IMR-90 (cell line): Measurements from ENCODE around the gene SPESP1. TPM values are rescaled to one million over a fixed set of nuclear protein-coding genes. Genes with fewer than 3 reads are reported as not detected.
"Not testable (repeated sequence)": the region's sequence is repeated elsewhere in the genome, so short reads cannot be mapped to it uniquely, and the experiment has no call there.

Source experiments
- ATAC-seq: fragments of 200-7000 bp; cut with Tn5 transposase; 2 replicates; pipeline ENCODE4 v1.9.1; 2020; ENCODE audit warnings: low read depth, mild to moderate bottlenecking, moderate library complexity
- BruUV-seq: library from RNA; stranded (reverse); fragments of 400-500 nt; replicated peaks from 2 replicates; lab custom pipeline; 2021; lab: Mats Ljungman, UMichigan
- CTCF ChIA-PET: fragments of 300-600 bp; formaldehyde crosslinking; extraction: SDS; loops from one replicate; lab custom pipeline; 2021; ENCODE audit warnings: antibody characterized with exemption; lab: Yijun Ruan, JAX
- POLR2A ChIA-PET: fragments of 300-600 bp; sonication (Branson Sonifier 250); formaldehyde crosslinking; loops from one replicate; lab custom pipeline; 2022; ENCODE audit warnings: antibody characterized with exemption; ENCODE audit not compliant: unreplicated experiment; lab: Charles Lee
- DNase-seq: peaks from one replicate; pipeline ENCODE4 v3.0.0; 2013
- H2AFZ ChIP-seq: replicated peaks from 2 replicates; pipeline ENCODE3; 2013; ENCODE audit warnings: low read length, mild to moderate bottlenecking; ENCODE audit not compliant: poor library complexity
- H2AK5ac ChIP-seq: 2 replicates; pipeline ENCODE4 v1.6.1; 2013; ENCODE audit warnings: low read depth, low read length, inconsistent platforms
- H2AK9ac ChIP-seq: replicated peaks from 2 replicates; pipeline ENCODE3; 2013; ENCODE audit warnings: mild to moderate bottlenecking, low read depth, low read length, moderate library complexity; ENCODE audit not compliant: poor library complexity
- H2BK120ac ChIP-seq: 2 replicates; pipeline ENCODE4 v1.6.1; 2013; ENCODE audit warnings: low read depth, low read length, inconsistent platforms
- H2BK15ac ChIP-seq: 3 replicates; pipeline ENCODE4 v1.6.1; 2013; ENCODE audit warnings: low read depth, low read length, inconsistent platforms
- H2BK20ac ChIP-seq: 2 replicates; pipeline ENCODE4 v1.6.1; 2013; ENCODE audit warnings: low read depth, mild to moderate bottlenecking, inconsistent platforms, low read length, moderate library complexity
- H2BK5ac ChIP-seq: 2 replicates; pipeline ENCODE4 v1.6.1; 2013; ENCODE audit warnings: mild to moderate bottlenecking, low read depth, low read length, inconsistent platforms; ENCODE audit not compliant: poor library complexity, severe bottlenecking
- H3K14ac ChIP-seq: replicated peaks from 2 replicates; pipeline ENCODE4 v1.6.1; 2013; ENCODE audit warnings: low read depth, low read length, inconsistent platforms
- H3K18ac ChIP-seq: 2 replicates; pipeline ENCODE4 v1.6.1; 2013; ENCODE audit warnings: low read depth, low read length, control low read depth
- H3K23ac ChIP-seq: 2 replicates; pipeline ENCODE4 v1.6.1; 2013; ENCODE audit warnings: low read depth, low read length, inconsistent platforms
- H3K27ac ChIP-seq: 2 replicates; pipeline ENCODE4 v1.5.1; 2013; ENCODE audit warnings: mild to moderate bottlenecking, control low read depth, low read length; ENCODE audit not compliant: insufficient read depth
- H3K27me3 ChIP-seq: 2 replicates; pipeline ENCODE4 v1.6.1; 2013; ENCODE audit warnings: low read length; ENCODE audit not compliant: control insufficient read depth, insufficient read depth
- H3K36me3 ChIP-seq: 2 replicates; pipeline ENCODE4 v1.6.1; 2013; ENCODE audit warnings: low read length, mixed read lengths; ENCODE audit not compliant: control insufficient read depth, insufficient read depth
- H3K4ac ChIP-seq: 2 replicates; pipeline ENCODE4 v1.6.1; 2013; ENCODE audit warnings: low read depth, low read length, inconsistent platforms
- H3K4me1 ChIP-seq: 2 replicates; pipeline ENCODE4 v1.6.1; 2013; ENCODE audit warnings: low read length, mixed read lengths; ENCODE audit not compliant: control insufficient read depth, insufficient read depth
- H3K4me2 ChIP-seq: 2 replicates; pipeline ENCODE4 v1.6.1; 2013; ENCODE audit warnings: low read depth, mild to moderate bottlenecking, control low read depth, low read length, moderate library complexity
- H3K4me3 ChIP-seq: 2 replicates; pipeline ENCODE4 v1.5.1; 2013; ENCODE audit warnings: low read depth, mild to moderate bottlenecking, control low read depth, low read length, moderate library complexity; ENCODE audit not compliant: insufficient read depth
- H3K56ac ChIP-seq: 2 replicates; pipeline ENCODE4 v1.6.1; 2013; ENCODE audit warnings: low read length, inconsistent platforms; ENCODE audit not compliant: insufficient read depth; ENCODE audit errors: extremely low read depth
- H3K79me1 ChIP-seq, 2 experiments: 2 replicates each; pipeline ENCODE4 v1.6.1; 2013; ENCODE audit warnings: low read length in 2 of 2, inconsistent platforms in 1 of 2, low read depth in 1 of 2
- H3K9ac ChIP-seq: 2 replicates; pipeline ENCODE4 v1.6.1; 2013; ENCODE audit warnings: low read depth, low read length, control low read depth
- H3K9me1 ChIP-seq: 2 replicates; pipeline ENCODE4 v1.6.1; 2013; ENCODE audit warnings: low read length, inconsistent platforms; ENCODE audit not compliant: insufficient read depth
- H3K9me3 ChIP-seq: 2 replicates; pipeline ENCODE4 v1.6.1; 2013; ENCODE audit warnings: low read length; ENCODE audit not compliant: control insufficient read depth, insufficient read depth
- H4K20me1 ChIP-seq: 2 replicates; pipeline ENCODE4 v1.6.1; 2013; ENCODE audit warnings: low read length, inconsistent platforms; ENCODE audit not compliant: insufficient read depth
- H4K5ac ChIP-seq: 2 replicates; pipeline ENCODE4 v1.6.1; 2013; ENCODE audit warnings: mild to moderate bottlenecking, low read depth, low read length, control low read depth
- H4K8ac ChIP-seq, 2 experiments: 2 replicates each; pipeline ENCODE4 v1.6.1; 2013; ENCODE audit warnings: low read depth in 2 of 2, low read length in 2 of 2, control low read depth in 1 of 2, inconsistent platforms in 1 of 2
- H4K91ac ChIP-seq: 2 replicates; pipeline ENCODE4 v1.6.1; 2013; ENCODE audit warnings: low read depth, low read length, inconsistent platforms; ENCODE audit not compliant: insufficient read depth
- WGBS, 2 experiments: methylation state at CpG; one replicate each; pipeline versions ENCODE4 v1.1.5 to v1.1.7; 2013; ENCODE audit warnings: missing lambda C conversion rate in 2 of 2; ENCODE audit not compliant: insufficient read length in 1 of 2; ENCODE audit errors: extremely low coverage in 2 of 2; 5-methylcytosine and 5-hydroxymethylcytosine counted together
- dilution Hi-C: fragments of 300-500 bp; cut with HindIII; formaldehyde crosslinking; loops from one replicate; pipeline ENCODE4 v1.14.3; 2018; ENCODE audit warnings: low sequenced_read_pairs; ENCODE audit not compliant: unreplicated experiment
- in situ Hi-C: fragments of 300-500 bp; cut with MboI; formaldehyde crosslinking; loops from 3 replicates; pipeline ENCODE4 v1.14.3; 2019; ENCODE audit warnings: low sequenced_read_pairs, inconsistent platforms, mixed read lengths
- intact Hi-C: fragments of 100-400 bp; cut with micrococcal nuclease; formaldehyde crosslinking; loops from 2 replicates; pipeline ENCODE4 v1.10.0; 2022
- polyA plus RNA-seq, 3 experiments: library from polyadenylated mRNA; depleted of rRNA; stranded (reverse); fragments of >200 nt; gene quantifications; 2 replicates each; pipeline ENCODE4 v1.2.3, GENCODE V29; 2012; ENCODE audit warnings: low replicate concordance in 1 of 3
- total RNA-seq: library from RNA; depleted of rRNA; stranded (reverse); fragments of >200 nt; gene quantifications from 2 replicates; pipeline ENCODE4 v1.2.3, GENCODE V29; 2012

The SPESP1 gene
- total and polyA plus RNA-seq, 2 of the 4 experiments (the other 2 are of a cell fraction), result 2.9 to 3.0 TPM

DNA sequence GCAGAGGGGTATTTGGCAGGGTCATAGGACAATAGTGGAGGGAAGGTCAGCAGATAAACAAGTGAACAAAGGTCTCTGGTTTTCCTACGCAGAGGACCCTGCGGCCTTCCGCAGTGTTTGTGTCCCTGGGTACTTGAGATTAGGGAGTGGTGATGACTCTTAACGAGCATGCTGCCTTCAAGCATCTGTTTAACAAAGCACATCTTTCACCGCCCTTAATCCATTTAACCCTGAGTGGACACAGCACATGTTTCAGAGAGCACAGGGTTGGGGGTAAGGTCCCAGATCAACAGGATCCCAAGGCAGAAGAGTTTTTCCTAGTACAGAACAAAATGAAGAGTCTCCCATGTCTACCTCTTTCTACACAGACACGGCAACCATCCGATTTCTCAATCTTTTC, 33.4 kb downstream of the SPESP1 start:
- H3K9me3 ChIP-seq, BruUV-seq: not testable (repeated sequence)

More for the DNA sequence above, 33.4 kb downstream of the SPESP1 start:
- H3K4ac ChIP-seq, CTCF ChIA-PET, H2AFZ ChIP-seq, in situ Hi-C loops, H2BK120ac ChIP-seq, H3K4me2 ChIP-seq, H4K5ac ChIP-seq, H2BK5ac ChIP-seq, H4K91ac ChIP-seq, H3K14ac ChIP-seq, H3K79me1 ChIP-seq, H3K4me3 ChIP-seq, H3K36me3 ChIP-seq, H3K18ac ChIP-seq, dilution Hi-C loops, H3K23ac ChIP-seq, H3K4me1 ChIP-seq, H2AK9ac ChIP-seq, H3K27me3 ChIP-seq, H2BK20ac ChIP-seq, H3K9me1 ChIP-seq, H4K8ac ChIP-seq, H3K27ac ChIP-seq, DNase-seq, H3K56ac ChIP-seq, H3K9ac ChIP-seq, H2AK5ac ChIP-seq, ATAC-seq, POLR2A ChIA-PET, H4K20me1 ChIP-seq, intact Hi-C loops, H2BK15ac ChIP-seq: not testable (repeated sequence)
- WGBS, 2 experiments, result no CpG with 5 or more reads among the region's 7 CpGs
